HuH-7.5 (cell line): ENCODE results near the gene FHIT.

ENCODE experiments used
- DNase-seq: peaks from one replicate; pipeline ENCODE4 v3.0.0; 2011; ENCODE audit warnings: low spot score

FHIT gene

DNA sequence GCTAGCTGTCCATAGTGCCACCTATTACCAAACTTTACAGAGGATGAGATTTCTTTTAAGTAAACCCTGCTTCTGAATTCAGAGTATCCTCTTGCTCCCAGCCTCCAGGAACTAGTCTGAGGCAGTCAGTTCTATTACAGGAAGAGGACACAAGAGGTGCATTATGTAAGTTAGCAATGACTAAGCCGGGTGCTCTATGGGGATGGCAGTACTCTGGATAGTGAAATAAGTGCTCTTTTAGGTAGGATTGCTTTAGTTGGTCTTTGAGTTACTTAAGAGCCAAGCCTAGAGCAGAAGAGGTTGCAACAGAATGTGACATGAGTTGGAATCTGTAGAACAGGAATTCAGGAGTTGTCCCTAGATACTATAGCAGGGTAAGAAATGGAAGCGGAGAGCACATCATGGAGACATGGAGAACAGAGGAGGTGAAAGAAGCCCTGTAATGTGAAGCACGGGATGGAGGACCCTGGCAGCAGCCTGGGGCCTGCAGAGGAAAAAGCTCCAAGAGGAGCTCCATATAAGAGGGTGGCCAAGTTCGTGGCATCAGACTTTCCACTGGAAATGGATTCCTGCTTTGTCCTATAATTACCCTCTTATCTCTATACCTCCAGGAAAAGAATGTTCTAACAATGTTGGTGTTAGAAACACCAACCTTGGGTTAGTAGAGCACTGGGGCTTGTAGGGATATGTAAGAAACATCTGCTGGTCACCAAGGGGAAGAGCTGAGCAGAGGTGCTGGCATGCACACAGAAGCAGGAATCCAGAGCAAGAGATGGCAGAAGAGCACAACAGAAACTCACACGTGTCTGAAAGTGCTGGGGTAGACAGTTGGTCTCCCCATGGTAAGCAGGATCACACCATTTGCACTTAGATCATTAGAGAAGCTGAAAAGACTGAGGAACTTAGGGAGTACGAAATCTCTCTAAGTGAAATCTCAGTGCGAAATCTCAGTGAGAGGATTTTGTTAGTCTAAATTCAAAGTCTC lies 851.1 kb downstream of the FHIT start:
- no peak for DNase-seq

GRCh38 chr3:60399292-60399691 lies 852.0 kb downstream of the FHIT start:
- no peak for DNase-seq

DNA sequence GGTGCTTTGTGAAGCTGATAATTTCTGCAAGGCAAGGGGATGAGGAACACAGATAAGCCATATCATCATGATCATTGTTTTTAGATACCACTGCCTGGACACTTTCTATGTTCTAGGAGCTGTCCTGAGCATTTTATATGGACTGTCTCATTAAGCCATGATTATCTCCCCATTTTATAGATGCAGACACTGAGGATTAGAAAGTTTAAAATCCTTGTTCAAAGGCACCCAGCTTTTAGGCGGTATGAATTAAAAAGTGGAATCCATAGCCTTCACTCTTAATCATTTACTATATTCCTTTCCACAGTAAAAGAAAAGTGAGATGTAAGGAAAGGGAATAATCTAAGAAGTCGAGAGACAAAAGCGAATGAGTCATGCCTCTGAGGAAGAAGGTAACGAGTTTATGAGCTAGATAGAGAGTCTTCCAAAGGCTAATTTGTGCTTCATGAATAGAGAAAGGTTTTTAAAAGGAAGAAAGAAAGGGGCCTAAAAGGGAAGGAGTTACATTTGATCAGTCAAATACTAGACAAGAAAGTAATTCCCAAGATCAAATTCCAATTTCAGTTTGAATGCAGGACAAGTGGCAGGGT lies 856.0 kb downstream of the FHIT start:
- DNase-seq = no peak

- no peak for DNase-seq
Measured at GRCh38 chr3:60393946-60394345, 857.3 kb downstream of the FHIT start.

- no peak for DNase-seq
Measured at GRCh38 chr3:60392501-60392900, 858.8 kb downstream of the FHIT start.

DNA sequence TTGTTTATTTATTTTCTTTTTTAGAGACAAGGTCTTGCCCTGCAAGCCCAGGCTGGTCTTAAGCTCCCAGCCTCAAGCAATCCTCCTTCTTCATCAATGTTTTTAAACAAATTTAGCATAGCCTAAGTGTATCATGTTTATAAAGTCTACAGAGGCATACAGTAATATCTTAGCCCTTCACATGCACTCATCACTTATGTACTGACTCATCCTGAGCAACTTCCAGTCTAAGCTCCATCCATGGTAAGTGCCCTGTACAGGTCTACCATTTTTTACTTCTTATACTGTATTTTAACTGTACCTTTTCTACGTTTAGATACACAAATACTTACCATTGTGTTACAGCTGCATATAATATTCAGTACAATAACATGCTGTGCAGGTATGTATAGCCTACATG lies 860.0 kb downstream of the FHIT start:
- DNase-seq = no peak

GRCh38 chr3:60388731-60389130 lies 862.5 kb downstream of the FHIT start:
- no peak for DNase-seq

DNA sequence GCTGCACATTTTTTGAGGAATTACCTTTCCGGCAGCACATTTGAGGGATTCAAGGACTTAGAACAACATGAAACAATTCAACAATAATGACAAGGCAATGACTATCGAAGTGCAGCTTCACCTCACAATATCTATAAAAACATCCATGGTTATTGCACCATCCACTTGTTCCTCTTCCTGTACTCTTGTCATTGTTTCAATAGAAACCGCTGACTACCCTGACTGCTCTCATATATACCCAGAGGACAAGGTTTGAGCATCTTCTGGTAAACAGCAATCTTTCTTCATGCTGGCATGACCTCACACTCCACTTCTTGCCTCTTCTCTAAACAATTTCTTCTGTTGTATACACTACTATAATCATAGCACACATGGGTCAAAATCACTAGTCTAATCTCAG lies 864.9 kb downstream of the FHIT start:
- DNase-seq = no peak

DNA sequence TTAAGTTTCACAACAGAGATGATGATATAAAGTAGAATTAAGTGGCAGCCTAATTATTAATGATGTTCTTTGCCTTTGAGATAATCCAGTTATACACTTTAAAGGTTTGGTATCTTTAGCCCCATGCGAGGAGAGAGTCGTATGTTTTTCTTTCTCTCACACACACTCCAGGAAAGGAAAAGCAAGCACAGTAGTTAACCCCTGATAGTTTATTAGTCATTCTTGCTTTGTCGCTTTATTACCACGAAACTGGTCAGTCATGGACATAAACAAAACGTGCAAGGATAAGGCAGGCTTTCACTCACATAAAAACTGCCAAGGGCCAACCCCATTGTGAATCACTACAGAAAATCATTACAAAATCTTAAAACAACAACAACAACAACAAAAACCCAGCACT lies 866.9 kb downstream of the FHIT start:
- no peak for DNase-seq

- DNase-seq = no peak
Measured at GRCh38 chr3:60383345-60383744, 867.9 kb downstream of the FHIT start.

GRCh38 chr3:60366486-60366885 lies 884.8 kb downstream of the FHIT start:
- DNase-seq = no peak

- no peak for DNase-seq
Measured at GRCh38 chr3:60365360-60365759, 885.9 kb downstream of the FHIT start.

GRCh38 chr3:60364475-60364874 lies 886.8 kb downstream of the FHIT start:
- DNase-seq = no peak

DNA sequence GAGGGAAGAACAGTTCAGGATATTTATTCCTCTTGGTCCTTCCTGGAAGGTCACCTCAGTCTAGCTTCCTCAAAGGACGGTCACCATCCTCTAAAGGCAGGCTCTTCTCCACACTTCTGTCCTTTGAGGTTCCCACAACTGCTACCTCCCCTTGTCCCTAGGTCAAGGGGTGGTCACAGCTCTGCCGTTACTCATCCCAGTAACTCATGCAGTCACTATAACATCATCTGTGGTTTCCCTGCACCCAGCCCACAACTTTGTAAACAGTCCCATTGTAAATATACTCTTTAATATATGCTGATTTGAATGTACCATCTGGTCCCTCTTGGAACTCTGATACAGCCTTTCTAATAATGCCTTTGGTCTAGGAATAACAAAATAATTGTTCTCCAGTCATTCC lies 887.4 kb downstream of the FHIT start:
- DNase-seq = no peak

DNA sequence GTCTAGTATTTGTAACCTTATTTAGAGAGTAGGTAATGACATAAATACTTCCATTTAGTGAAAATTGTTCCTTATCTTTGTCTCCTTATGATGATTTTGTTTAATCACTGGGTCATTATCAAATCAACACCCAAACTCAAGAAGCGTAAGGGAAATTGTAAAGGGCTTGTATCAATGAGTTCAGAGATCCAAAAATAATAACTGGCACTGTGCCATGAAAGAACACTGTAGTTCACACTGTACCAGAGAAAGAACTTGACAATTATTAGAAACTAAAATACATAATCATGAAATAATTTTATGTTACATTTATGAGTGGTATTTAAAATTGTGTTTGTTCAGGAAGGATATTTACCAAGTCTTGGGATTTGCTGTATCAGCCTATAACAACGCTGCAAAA lies 895.4 kb downstream of the FHIT start:
- no peak for DNase-seq

DNA sequence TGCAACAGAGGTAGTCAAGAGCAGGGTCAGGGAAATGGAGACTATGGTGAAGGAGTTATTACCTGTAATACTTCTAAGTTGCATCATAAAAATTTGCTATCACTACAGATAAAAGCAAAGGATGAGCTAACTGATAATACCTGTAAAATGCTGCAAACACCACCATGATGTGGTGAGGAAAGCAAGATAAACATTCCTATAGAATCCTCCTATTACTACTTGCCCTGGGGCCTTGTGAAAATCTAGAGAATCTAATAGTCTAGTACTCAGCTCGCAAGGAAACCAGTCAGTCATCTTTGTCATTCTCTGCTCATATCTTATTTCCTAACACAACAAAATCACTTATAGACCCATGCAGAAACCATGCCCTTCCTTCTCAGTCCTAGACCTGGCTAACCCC lies 899.8 kb downstream of the FHIT start:
- DNase-seq = no peak

GRCh38 chr3:60344340-60344739 lies 906.9 kb downstream of the FHIT start:
- no peak for DNase-seq

DNA sequence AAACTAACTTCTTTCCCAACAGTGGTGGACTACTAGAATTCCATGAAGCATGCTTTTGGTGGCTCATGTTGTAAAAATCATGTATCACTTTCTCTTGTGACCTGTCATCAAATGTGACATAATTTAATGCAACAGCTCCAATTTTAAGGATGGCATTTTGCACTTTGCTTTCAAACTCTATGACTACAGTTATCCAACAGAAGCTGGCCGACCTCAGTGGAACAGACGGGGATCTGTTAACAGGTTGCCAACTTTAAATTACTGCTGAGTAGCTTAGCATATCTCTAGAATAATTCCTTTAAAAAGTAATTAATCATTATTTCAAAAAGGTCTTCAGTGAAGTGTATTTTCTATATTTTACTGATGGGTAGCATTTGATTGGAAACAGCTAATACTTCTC lies 907.4 kb downstream of the FHIT start:
- DNase-seq = no peak

GRCh38 chr3:60339304-60339703 lies 911.9 kb downstream of the FHIT start:
- DNase-seq = no peak

DNA sequence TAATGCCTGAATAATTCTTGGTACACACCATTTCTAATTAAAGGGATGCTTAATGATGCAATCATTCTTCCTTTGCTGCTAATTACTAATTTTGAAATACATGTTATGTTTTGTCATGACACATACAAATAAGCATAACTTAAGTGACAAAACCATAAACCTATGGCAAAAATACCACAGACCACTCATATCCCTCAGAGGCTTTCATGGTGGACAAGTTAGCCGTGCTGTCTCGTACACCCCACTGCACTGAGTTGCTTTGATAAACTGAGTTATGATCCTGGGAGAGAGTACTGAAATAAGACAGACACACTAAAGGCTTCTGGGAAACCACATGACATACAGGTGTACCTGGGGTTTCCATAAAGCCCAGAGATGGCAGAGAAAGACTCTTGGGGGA lies 913.8 kb downstream of the FHIT start:
- DNase-seq = no peak

DNA sequence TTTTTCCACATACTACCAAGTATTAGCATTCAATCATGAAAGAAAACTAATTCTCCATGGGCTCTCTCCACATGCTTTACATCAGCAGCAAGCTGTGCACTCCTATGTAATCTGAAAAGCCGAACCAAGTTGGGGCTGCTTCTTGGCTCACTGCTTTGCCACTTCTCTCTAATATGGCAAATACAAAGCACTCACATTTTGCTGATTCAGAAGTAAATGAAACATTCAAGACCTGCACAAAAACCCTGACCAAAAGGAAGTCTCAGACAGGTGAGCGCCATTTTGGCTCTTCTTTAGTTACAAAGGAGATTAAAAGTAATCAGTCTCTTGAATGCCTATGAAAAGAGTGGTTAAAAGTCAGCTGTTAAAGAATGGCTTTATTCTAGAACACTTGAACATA lies 915.2 kb downstream of the FHIT start:
- no peak for DNase-seq

DNA sequence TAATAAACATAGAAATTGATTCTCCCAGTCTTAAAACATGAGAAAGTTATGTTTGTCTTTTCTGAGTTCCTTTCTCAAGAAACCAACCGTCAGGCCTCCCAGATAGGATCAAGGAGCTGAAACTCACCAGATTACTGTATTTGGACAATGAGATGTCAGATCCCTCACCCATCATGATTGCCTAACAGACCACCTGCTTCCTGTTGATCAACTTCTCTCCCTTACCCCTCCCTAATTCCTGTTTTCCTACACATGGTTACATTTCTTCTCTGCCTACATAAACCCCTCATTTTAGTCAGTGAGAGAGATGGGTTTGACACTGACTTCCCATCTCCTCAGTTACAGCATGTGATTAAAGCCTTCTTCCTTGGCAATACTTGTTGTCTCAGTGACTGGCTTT lies 917.5 kb downstream of the FHIT start:
- no peak for DNase-seq

GRCh38 chr3:60330107-60330506 lies 921.1 kb downstream of the FHIT start:
- DNase-seq = no peak
